IMR-90 (cell line): ENCODE data around the gene BAIAP2.

ENCODE experiments used
- BHLHE40 ChIP-seq: fragments of 150-350 bp; IDR thresholded peaks from 2 replicates; pipeline ENCODE4 v1.6.1; 2016; ENCODE audit warnings: mild to moderate bottlenecking, low read depth, low read length
- CEBPB ChIP-seq: IDR thresholded peaks from 2 replicates; pipeline ENCODE4 v1.6.1; 2012; ENCODE audit warnings: low read depth, low read length, improper control_type of control experiment
- MAFK ChIP-seq: IDR thresholded peaks from 2 replicates; pipeline ENCODE4 v1.6.1; 2012; ENCODE audit warnings: low read depth, low read length, improper control_type of control experiment
- POLR2A ChIP-seq: IDR thresholded peaks from 2 replicates; pipeline ENCODE4 v1.6.1; 2012; ENCODE audit warnings: mild to moderate bottlenecking, low read depth, low read length
- RCOR1 ChIP-seq: IDR thresholded peaks from 2 replicates; pipeline ENCODE4 v1.6.1; 2012; ENCODE audit warnings: mild to moderate bottlenecking, low read length, improper control_type of control experiment; ENCODE audit not compliant: insufficient replicate concordance
- RFX5 ChIP-seq: IDR thresholded peaks from 2 replicates; pipeline ENCODE4 v1.8.0; 2012; ENCODE audit warnings: low read depth, mild to moderate bottlenecking, low read length, moderate library complexity
- TF ChIP-seq, protein P1 (sequence below): conservative IDR thresholded peaks from 2 replicates; pipeline ENCODE4 v1.5.1; 2012; ENCODE audit warnings: mild to moderate bottlenecking, low read depth, low read length, improper control_type of control experiment

DNA sequence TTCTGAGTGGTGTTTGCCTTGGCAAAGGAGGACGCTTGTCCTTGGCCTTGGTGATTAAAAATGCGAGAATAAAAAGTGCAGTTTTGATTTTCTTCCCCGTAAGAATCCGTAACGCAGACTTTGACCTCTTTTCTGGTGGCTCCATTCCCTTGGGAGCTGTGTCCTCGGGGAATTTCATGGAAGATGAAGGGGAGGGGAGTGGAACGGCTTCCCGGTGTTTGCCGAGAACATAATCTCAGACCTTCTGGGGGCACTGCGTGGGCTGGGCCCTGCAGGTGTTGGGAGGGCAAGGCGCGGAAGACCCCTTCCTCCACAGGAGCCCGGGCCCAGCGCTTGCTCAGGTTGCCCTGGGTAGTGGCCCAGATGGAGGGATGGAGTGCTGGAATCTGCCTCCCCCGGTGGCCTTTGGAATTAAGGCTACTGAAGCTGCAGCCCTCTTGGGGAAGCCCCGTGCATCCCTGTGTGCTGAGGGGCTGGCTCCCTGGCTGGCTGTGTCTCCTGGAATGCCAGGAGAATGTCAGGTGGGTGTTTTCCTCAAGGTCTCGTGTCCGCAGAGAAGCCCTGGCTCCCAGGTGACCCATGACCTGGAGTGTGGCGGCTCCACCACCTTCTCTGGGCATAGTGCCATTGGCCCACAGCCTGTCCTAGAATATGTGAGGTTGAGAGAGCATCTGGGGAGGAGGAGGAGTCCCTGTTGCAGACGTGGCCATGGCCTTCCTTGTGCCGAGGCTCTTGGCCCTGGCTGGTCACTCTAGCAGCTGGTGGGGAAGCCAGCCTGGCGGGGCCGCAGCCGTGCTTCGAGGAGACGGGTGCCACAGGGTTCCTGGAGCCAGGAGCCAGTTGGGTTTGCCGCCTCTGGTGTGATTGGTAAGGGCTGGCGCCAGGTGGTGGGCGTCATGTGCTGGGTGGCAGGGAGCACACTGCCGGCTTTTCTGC lies 3.1 kb downstream of the BAIAP2 start:
- TF ChIP-seq POLR2A (no peak), RCOR1 (no peak), CEBPB (no peak), RFX5 (no peak), MAFK (no peak), BHLHE40 (no peak)
- TF ChIP-seq, protein P1, sequence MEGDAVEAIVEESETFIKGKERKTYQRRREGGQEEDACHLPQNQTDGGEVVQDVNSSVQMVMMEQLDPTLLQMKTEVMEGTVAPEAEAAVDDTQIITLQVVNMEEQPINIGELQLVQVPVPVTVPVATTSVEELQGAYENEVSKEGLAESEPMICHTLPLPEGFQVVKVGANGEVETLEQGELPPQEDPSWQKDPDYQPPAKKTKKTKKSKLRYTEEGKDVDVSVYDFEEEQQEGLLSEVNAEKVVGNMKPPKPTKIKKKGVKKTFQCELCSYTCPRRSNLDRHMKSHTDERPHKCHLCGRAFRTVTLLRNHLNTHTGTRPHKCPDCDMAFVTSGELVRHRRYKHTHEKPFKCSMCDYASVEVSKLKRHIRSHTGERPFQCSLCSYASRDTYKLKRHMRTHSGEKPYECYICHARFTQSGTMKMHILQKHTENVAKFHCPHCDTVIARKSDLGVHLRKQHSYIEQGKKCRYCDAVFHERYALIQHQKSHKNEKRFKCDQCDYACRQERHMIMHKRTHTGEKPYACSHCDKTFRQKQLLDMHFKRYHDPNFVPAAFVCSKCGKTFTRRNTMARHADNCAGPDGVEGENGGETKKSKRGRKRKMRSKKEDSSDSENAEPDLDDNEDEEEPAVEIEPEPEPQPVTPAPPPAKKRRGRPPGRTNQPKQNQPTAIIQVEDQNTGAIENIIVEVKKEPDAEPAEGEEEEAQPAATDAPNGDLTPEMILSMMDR, result no peak
